ENCODE data around the gene TMC3. TPM values are rescaled to one million over a fixed set of nuclear protein-coding genes. Genes with fewer than 3 reads are reported as not detected.

The TMC3 gene
- total RNA-seq, 1 experiment from 2014 or later: not detected

- intact Hi-C loops (cut with micrococcal nuclease; ENCODE audit: unreplicated experiment): no loop called here
- Mint-ChIP-seq H3K4me1 (ENCODE audit: low read depth, unreplicated experiment) (no peaks in the 10 kb centered on the region), H3K4me3 (ENCODE audit: unreplicated experiment) (no peak overlapping the region), H3K27ac (ENCODE audit: unreplicated experiment) (no peak overlapping the region), H3K9me3 (ENCODE audit: unreplicated experiment) (no peaks in the 10 kb centered on the region), H3K36me3 (ENCODE audit: insufficient read depth, unreplicated experiment) (no peaks in the 10 kb centered on the region), H3K27me3 (ENCODE audit: insufficient read depth, unreplicated experiment) (no peaks in the 10 kb centered on the region)
- POLR2A ChIA-PET: no interaction called here
- Histone ChIP-seq H3K9me3 (no peaks in the 10 kb centered on the region), H3K27me3 (replicated peaks; ENCODE audit: control insufficient read depth, insufficient read depth, low read length) (no peaks in the 10 kb centered on the region), H3K4me3 (ENCODE audit: low read depth, low read length) (no peak overlapping the region), H3K4me1 (no peaks in the 10 kb centered on the region), H3K36me3 (ENCODE audit: control insufficient read depth, insufficient read depth, low read length) (no peaks in the 10 kb centered on the region)
- CTCF ChIA-PET: no interaction called here
- no peak for DNase-seq
- no TSS peak for BruUV-seq (replicated peaks)
- TF ChIP-seq CTCF (IDR thresholded peaks at IDR 0.05; ENCODE audit: insufficient read depth in 1 of 2, low read depth in 1 of 2, low read length in 1 of 2, severe bottlenecking in 1 of 2, unreplicated experiment in 1 of 2): no peak
Measured at GRCh38 chr15:81386947-81387346, 12.9 kb upstream of the TMC3 start.

DNA sequence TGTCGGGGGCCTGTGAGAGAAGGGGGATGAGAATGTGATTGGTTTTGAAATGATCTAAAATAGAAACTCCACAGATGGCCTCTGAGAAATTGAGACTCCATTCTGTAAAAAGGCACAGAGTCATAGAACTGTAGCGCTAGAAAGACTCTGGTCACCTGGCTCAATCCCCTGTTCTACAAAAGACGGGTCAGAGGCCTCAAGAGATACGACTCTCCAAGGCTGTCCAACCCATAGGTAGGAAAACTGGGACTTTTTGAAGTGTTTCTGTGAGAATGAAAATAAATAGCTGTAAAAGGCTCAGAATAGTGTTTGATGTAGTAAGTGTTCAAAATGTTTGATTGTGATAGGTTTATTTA lies 11.7 kb upstream of the TMC3 start:
- H3K9me3 ChIP-seq: no peaks in the 10 kb centered on the region
- H3K27ac Mint-ChIP-seq (ENCODE audit: unreplicated experiment): no peak overlapping the region
- H3K4me1 ChIP-seq: no peaks in the 10 kb centered on the region
- H3K27me3 ChIP-seq (replicated peaks; ENCODE audit: control insufficient read depth, insufficient read depth, low read length): no peaks in the 10 kb centered on the region
- no peaks in the 10 kb centered on the region for H3K9me3 Mint-ChIP-seq (ENCODE audit: unreplicated experiment)
- H3K4me3 Mint-ChIP-seq (ENCODE audit: unreplicated experiment): no peak overlapping the region
- H3K4me1 Mint-ChIP-seq (ENCODE audit: low read depth, unreplicated experiment): no peaks in the 10 kb centered on the region
- ChIA-PET POLR2A (no interaction called here), CTCF (no interaction called here)
- DNase-seq: no peak
- no peaks in the 10 kb centered on the region for H3K36me3 Mint-ChIP-seq (ENCODE audit: insufficient read depth, unreplicated experiment)
- BruUV-seq (replicated peaks): no TSS peak
- no peaks in the 10 kb centered on the region for H3K27me3 Mint-ChIP-seq (ENCODE audit: insufficient read depth, unreplicated experiment)
- H3K36me3 ChIP-seq (ENCODE audit: control insufficient read depth, insufficient read depth, low read length): no peaks in the 10 kb centered on the region
- no peak overlapping the region for H3K4me3 ChIP-seq (ENCODE audit: low read depth, low read length)
- intact Hi-C loops (cut with micrococcal nuclease; ENCODE audit: unreplicated experiment): no loop called here
- TF ChIP-seq CTCF (IDR thresholded peaks at IDR 0.05; ENCODE audit: insufficient read depth in 1 of 2, low read depth in 1 of 2, low read length in 1 of 2, severe bottlenecking in 1 of 2, unreplicated experiment in 1 of 2): no peak

GRCh38 chr15:81384891-81385720 lies 11.1 kb upstream of the TMC3 start:
- Mint-ChIP-seq H3K27me3 (ENCODE audit: insufficient read depth, unreplicated experiment) (no peaks in the 10 kb centered on the region), H3K9me3 (ENCODE audit: unreplicated experiment) (no peaks in the 10 kb centered on the region), H3K4me1 (ENCODE audit: low read depth, unreplicated experiment) (no peaks in the 10 kb centered on the region), H3K36me3 (ENCODE audit: insufficient read depth, unreplicated experiment) (no peaks in the 10 kb centered on the region), H3K27ac (ENCODE audit: unreplicated experiment) (no peak overlapping the region), H3K4me3 (ENCODE audit: unreplicated experiment) (no peak overlapping the region)
- Histone ChIP-seq H3K36me3 (ENCODE audit: control insufficient read depth, insufficient read depth, low read length) (no peaks in the 10 kb centered on the region), H3K4me3 (ENCODE audit: low read depth, low read length) (no peak overlapping the region), H3K4me1 (no peaks in the 10 kb centered on the region), H3K9me3 (no peaks in the 10 kb centered on the region), H3K27me3 (replicated peaks; ENCODE audit: control insufficient read depth, insufficient read depth, low read length) (no peaks in the 10 kb centered on the region)
- BruUV-seq (replicated peaks): no TSS peak
- intact Hi-C loops (cut with micrococcal nuclease; ENCODE audit: unreplicated experiment): no loop called here
- no peak for TF ChIP-seq CTCF (IDR thresholded peaks at IDR 0.05; ENCODE audit: insufficient read depth in 1 of 2, low read depth in 1 of 2, low read length in 1 of 2, severe bottlenecking in 1 of 2, unreplicated experiment in 1 of 2)
- CTCF ChIA-PET: no interaction called here
- POLR2A ChIA-PET: no interaction called here
- DNase-seq: no peak
